Fibroblast of skin of abdomen (primary cell): Measurements from ENCODE around the gene HBM.
"Not testable (repeated sequence)": the region's sequence is repeated elsewhere in the genome, so short reads cannot be mapped to it uniquely, and the experiment has no call there.

Experiments used
- DNase-seq: peaks from one replicate; pipeline ENCODE4 v3.0.0-alpha.2; 2013

Gene HBM

GRCh38 chr16:146646-147045 is 19.1 kb upstream of the HBM start:
- no peak for DNase-seq

- DNase-seq = no peak
Observed at GRCh38 chr16:149024-149660, 16.6 kb upstream of the HBM start.

GRCh38 chr16:152141-153128 is 13.3 kb upstream of the HBM start, which contains the start of gene HBZ:
TSS of gene HBZ (plus strand) at chr16:152644. CDS start at chr16:152910, 266 bp downstream.
- no peak for DNase-seq

- DNase-seq = not testable (repeated sequence)
Observed at GRCh38 chr16:153129-153521, 12.7 kb upstream of the HBM start.

GRCh38 chr16:153550-154216 is 12.1 kb upstream of the HBM start:
- DNase-seq = not testable (repeated sequence)

- DNase-seq = peak; percentile 10
Observed at GRCh38 chr16:154217-155030, 11.4 kb upstream of the HBM start.

- DNase-seq = no peak
Observed at GRCh38 chr16:155031-155398, 10.8 kb upstream of the HBM start.

GRCh38 chr16:159136-159849 is 6.5 kb upstream of the HBM start:
- DNase-seq = no peak

GRCh38 chr16:160242-160641 is 5.5 kb upstream of the HBM start:
- not testable (repeated sequence) for DNase-seq

GRCh38 chr16:160691-161190 is 5.0 kb upstream of the HBM start:
- no peak for DNase-seq

- DNase-seq = no peak
Observed at GRCh38 chr16:162271-162991, 3.3 kb upstream of the HBM start.

- not testable (repeated sequence) for DNase-seq
Observed at GRCh38 chr16:163139-163538, 2.6 kb upstream of the HBM start.

GRCh38 chr16:163696-164095 is 2.1 kb upstream of the HBM start:
- not testable (repeated sequence) for DNase-seq

GRCh38 chr16:164134-164823 is 1.5 kb upstream of the HBM start:
- DNase-seq = not testable (repeated sequence)

GRCh38 chr16:164827-165538 is 795 bp upstream of the HBM start:
- no peak for DNase-seq

GRCh38 chr16:166375-167121 is 770 bp downstream of the HBM start:
- no peak for DNase-seq

- DNase-seq = no peak
Observed at GRCh38 chr16:167122-167690, 1.4 kb downstream of the HBM start.

- DNase-seq = no peak
Observed at GRCh38 chr16:168424-168823, 2.6 kb downstream of the HBM start.
